ENCODE data around the gene TMEM101.
"Not testable (repeated sequence)": the region's sequence is repeated elsewhere in the genome, so short reads cannot be mapped to it uniquely, and the experiment has no call there.

TMEM101 gene

DNA sequence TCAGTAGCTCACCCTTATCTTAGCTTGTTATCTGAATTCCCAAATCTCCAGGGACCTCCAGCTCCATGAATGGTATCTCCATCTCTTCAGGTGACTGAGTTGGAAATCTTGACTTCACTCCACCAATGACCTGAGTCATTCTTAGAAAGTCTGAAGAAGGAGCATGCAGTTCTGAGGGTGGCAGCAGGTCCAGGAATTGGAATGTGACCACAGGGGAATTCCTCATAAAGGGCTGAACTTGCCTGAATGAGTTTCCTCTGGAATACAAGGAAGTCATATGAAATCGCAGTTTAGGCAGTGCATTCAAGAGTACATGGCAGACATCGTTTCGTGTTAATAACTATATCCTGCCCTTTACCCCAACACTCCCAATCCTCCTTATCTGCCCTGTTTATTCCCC lies 48.5 kb downstream of the TMEM101 start:
- no peak for DNase-seq (ENCODE audit: low spot score)
- no peak for TF ChIP-seq CTCF (IDR thresholded peaks at IDR 0.05; ENCODE audit: extremely low read depth, missing control alignments)

DNA sequence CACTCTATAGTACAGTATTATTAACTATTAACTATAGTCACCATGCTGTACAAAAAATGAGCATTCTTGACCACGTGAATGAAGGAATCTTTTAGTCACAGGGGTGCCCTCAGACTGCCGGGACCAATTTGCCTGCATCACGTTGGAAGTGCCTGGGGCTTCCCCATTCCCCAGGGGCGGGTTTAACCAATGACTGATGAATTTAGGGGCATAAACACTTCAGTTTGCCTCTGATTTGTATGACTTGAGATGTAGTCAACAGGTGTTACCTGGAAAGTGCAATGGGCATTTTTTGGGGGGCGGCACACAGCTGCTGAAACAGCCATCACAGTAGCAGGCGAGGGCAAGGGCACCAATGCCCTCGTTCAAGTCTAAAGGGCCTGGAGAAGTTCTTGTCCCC lies 52.3 kb downstream of the TMEM101 start:
- DNase-seq (ENCODE audit: low spot score): no peak
- TF ChIP-seq CTCF (IDR thresholded peaks at IDR 0.05; ENCODE audit: extremely low read depth, missing control alignments): no peak

DNA sequence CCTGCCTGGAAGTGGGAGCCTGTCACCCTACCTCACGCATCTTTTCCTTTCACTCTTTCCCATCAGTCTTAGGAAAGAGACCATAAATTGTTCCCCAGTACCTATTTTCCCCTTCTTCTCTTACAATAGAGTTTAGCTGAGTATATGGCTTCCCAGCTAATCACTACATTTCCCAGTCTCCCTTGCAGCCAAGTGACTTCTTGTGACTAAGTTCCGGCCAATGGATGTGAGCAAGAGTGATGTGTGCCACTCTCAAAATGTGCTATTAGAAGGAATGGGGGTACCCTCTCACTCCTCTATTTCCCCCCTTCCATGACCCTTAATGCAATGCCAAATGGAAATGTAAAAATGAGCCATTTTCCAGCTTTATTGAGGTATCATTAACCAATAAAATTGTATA lies 52.8 kb downstream of the TMEM101 start:
- TF ChIP-seq CTCF (IDR thresholded peaks at IDR 0.05; ENCODE audit: extremely low read depth, missing control alignments): no peak

DNA sequence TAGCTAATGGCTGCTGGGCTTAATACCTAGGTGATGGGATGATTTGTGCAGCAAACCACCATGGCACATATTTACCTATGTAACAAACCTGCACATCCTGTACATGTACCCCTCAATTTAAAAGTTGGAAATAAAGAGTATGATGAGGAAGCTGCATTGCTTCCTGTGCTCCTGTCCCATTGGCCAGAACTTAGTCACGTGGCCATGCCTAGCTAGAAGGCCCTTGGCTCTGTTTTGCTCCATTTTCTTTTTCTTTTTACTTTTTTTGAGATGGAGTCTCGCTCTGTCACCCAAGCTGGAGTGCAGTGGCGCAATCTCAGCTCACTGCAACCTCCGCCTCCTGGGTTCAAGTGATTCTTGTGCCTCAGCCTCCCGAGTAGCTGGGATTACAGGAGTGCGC lies 53.5 kb downstream of the TMEM101 start:
- DNase-seq (ENCODE audit: low spot score): not testable (repeated sequence)

More for the DNA sequence above, 52.8 kb downstream of the TMEM101 start:
- DNase-seq (ENCODE audit: low spot score): no peak
